GM18498 (cell line): ENCODE measurements around the gene HBM.
"Not testable (repeated sequence)": the region's sequence is repeated elsewhere in the genome, so short reads cannot be mapped to it uniquely, and the experiment has no call there.

Source experiments
- ATAC-seq: cut with Tn5 transposase; IDR thresholded peaks from one replicate; pipeline ENCODE4 v1.9.1; 2021; ENCODE audit warnings: mild to moderate bottlenecking, moderate library complexity; ENCODE audit not compliant: unreplicated experiment

HBM gene

GRCh38 chr16:167122-167690 is 1.4 kb downstream of the HBM start:
- no peak for ATAC-seq

DNA sequence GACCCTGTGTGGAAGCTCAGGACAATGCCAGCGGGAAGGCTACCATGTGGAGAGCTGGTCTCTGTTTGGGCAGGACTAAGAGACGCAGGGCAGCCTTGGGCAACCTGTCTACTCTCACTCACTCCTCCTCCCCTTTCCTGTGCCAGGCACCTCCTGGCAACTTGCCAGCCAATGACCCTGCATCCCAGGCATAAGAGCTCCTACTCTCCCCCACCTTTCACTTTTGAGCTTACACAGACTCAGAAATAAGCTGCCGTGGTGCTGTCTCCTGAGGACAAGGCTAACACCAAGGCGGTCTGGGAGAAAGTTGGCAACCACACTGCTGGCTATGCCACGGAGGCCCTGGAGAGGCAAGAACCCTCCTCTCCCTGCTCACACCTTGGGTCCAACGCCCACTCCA is 2.6 kb downstream of the HBM start:
- no peak for ATAC-seq

- ATAC-seq = no peak
Measured at GRCh38 chr16:169014-169413, 3.2 kb downstream of the HBM start.

- ATAC-seq = not testable (repeated sequence)
Measured at GRCh38 chr16:170088-170507, 4.3 kb downstream of the HBM start.

GRCh38 chr16:170788-171187 is 5.0 kb downstream of the HBM start:
- ATAC-seq = no peak

GRCh38 chr16:172374-172941 is 6.7 kb downstream of the HBM start, which contains the start of gene HBA2:
TSS of gene HBA2 (plus strand) at chr16:172876. CDS start at chr16:172913, 37 bp downstream.
- ATAC-seq = not testable (repeated sequence)

GRCh38 chr16:173211-173854 is 7.6 kb downstream of the HBM start:
- not testable (repeated sequence) for ATAC-seq

DNA sequence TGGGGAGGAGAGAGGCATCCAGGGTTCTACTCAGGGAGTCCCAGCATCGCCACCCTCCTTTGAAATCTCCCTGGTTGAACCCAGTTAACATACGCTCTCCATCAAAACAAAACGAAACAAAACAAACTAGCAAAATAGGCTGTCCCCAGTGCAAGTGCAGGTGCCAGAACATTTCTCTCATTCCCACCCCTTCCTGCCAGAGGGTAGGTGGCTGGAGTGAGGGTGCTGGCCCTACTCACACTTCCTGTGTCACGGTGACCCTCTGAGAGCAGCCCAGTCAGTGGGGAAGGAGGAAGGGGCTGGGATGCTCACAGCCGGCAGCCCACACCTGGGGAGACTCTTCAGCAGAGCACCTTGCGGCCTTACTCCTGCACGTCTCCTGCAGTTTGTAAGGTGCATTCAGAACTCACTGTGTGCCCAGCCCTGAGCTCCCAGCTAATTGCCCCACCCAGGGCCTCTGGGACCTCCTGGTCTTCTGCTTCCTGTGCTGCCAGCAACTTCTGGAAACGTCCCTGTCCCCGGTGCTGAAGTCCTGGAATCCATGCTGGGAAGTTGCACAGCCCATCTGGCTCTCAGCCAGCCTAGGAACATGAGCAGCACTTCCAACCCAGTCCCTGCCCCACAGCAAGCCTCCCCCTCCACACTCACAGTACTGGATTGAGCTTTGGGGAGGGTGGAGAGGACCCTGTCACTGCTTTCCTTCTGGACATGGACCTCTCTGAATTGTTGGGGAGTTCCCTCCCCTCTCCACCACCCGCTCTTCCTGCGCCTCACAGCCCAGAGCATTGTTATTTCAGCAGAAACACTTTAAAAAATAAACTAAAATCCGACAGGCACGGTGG is 8.4 kb downstream of the HBM start:
- ATAC-seq = not testable (repeated sequence)

DNA sequence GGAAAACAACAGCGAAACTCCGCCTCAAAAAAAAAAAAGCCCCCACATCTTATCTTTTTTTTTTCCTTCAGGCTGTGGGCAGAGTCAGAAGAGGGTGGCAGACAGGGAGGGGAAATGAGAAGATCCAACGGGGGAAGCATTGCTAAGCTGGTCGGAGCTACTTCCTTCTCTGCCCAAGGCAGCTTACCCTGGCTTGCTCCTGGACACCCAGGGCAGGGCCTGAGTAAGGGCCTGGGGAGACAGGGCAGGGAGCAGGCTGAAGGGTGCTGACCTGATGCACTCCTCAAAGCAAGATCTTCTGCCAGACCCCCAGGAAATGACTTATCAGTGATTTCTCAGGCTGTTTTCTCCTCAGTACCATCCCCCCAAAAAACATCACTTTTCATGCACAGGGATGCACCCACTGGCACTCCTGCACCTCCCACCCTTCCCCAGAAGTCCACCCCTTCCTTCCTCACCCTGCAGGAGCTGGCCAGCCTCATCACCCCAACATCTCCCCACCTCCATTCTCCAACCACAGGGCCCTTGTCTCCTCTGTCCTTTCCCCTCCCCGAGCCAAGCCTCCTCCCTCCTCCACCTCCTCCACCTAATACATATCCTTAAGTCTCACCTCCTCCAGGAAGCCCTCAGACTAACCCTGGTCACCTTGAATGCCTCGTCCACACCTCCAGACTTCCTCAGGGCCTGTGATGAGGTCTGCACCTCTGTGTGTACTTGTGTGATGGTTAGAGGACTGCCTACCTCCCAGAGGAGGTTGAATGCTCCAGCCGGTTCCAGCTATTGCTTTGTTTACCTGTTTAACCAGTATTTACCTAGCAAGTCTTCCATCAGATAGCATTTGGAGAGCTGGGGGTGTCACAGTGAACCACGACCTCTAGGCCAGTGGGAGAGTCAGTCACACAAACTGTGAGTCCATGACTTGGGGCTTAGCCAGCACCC is 9.5 kb downstream of the HBM start:
- ATAC-seq = no peak

- not testable (repeated sequence) for ATAC-seq
Measured at GRCh38 chr16:176006-176405, 10.2 kb downstream of the HBM start.

- ATAC-seq = not testable (repeated sequence)
Measured at GRCh38 chr16:176477-177382, 11.0 kb downstream of the HBM start, which contains the start of gene HBA1. TSS of gene HBA1 (plus strand) at chr16:176680. CDS start at chr16:176717, 37 bp downstream.

DNA sequence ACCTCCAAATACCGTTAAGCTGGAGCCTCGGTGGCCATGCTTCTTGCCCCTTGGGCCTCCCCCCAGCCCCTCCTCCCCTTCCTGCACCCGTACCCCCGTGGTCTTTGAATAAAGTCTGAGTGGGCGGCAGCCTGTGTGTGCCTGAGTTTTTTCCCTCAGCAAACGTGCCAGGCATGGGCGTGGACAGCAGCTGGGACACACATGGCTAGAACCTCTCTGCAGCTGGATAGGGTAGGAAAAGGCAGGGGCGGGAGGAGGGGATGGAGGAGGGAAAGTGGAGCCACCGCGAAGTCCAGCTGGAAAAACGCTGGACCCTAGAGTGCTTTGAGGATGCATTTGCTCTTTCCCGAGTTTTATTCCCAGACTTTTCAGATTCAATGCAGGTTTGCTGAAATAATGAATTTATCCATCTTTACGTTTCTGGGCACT is 11.6 kb downstream of the HBM start:
- no peak for ATAC-seq

- ATAC-seq = no peak
Measured at GRCh38 chr16:177981-178667, 12.3 kb downstream of the HBM start.

GRCh38 chr16:178668-179015 is 12.9 kb downstream of the HBM start:
- no peak for ATAC-seq

- no peak for ATAC-seq
Measured at GRCh38 chr16:179211-180092, 13.7 kb downstream of the HBM start.

DNA sequence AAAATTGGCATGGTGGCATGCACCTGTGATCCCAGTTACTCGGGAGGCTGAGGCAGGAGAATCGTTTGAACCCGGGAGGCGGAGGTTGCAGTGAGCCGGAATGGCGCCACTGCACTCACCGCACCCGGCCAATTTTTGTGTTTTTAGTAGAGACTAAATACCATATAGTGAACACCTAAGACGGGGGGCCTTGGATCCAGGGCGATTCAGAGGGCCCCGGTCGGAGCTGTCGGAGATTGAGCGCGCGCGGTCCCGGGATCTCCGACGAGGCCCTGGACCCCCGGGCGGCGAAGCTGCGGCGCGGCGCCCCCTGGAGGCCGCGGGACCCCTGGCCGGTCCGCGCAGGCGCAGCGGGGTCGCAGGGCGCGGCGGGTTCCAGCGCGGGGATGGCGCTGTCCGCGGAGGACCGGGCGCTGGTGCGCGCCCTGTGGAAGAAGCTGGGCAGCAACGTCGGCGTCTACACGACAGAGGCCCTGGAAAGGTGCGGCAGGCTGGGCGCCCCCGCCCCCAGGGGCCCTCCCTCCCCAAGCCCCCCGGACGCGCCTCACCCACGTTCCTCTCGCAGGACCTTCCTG is 14.4 kb downstream of the HBM start, which contains the start of gene HBQ1:
Gene HBQ1, plus strand, starts transcription at position 359 of the 575 bp plus-strand sequence. Its CDS starts 28 bp downstream, at position 387.
- ATAC-seq = no peak
